K562 (cell line): ENCODE measurements around the gene IL15RA. TPM values are rescaled to one million over a fixed set of nuclear protein-coding genes. Genes with fewer than 3 reads are reported as not detected.

ENCODE experiments used
- ARID2 ChIP-seq: fragments of 450-650 bp; IDR thresholded peaks from 2 replicates; pipeline ENCODE4 v1.6.1; 2017; ENCODE audit warnings: antibody characterized with exemption, mild to moderate bottlenecking
- BCL6 ChIP-seq: fragments of 250-450 bp; sonication (Bioruptor Pico); IDR thresholded peaks from 2 replicates; pipeline ENCODE4 v1.4.0; 2020
- BHLHE40 ChIP-seq: IDR thresholded peaks from 2 replicates; pipeline ENCODE4 v1.6.1; 2011; ENCODE audit warnings: low read length, improper control_type of control experiment
- CAMTA2 ChIP-seq: fragments of 250-450 bp; sonication (Bioruptor Pico); conservative IDR thresholded peaks from 2 replicates; pipeline ENCODE4 v1.5.1; 2022
- CBX8 ChIP-seq: fragments of 200-600 bp; sonication (generic); IDR thresholded peaks from 2 replicates; pipeline ENCODE4 v1.6.1; 2012; ENCODE audit warnings: borderline replicate concordance, mixed run types, low read depth, mild to moderate bottlenecking, moderate library complexity, mixed read lengths, low read length, control low read depth, inconsistent platforms; ENCODE audit not compliant: poor library complexity, severe bottlenecking; ENCODE audit errors: extremely low read depth
- CHD4 ChIP-seq: fragments of 200-600 bp; sonication (generic); IDR thresholded peaks from 3 replicates; pipeline ENCODE4 v1.6.1; 2012; ENCODE audit warnings: low read depth, mild to moderate bottlenecking, mixed read lengths, low read length, inconsistent platforms; ENCODE audit not compliant: insufficient read depth, insufficient replicate concordance, poor library complexity, severe bottlenecking
- KLF1 ChIP-seq: fragments of 450-650 bp; IDR thresholded peaks from 2 replicates; pipeline ENCODE4 v1.6.1; 2016; ENCODE audit warnings: missing genetic modification characterization, missing compliant biosample characterization
- MTA3 ChIP-seq: fragments of 450-650 bp; formaldehyde crosslinking; IDR thresholded peaks from 2 replicates; pipeline ENCODE4 v1.6.1; 2017; ENCODE audit warnings: mild to moderate bottlenecking, borderline replicate concordance
- NR3C1 ChIP-seq: sonication (generic); formaldehyde crosslinking; IDR thresholded peaks from 2 replicates; pipeline ENCODE4 v1.8.1; 2022; ENCODE audit warnings: missing genetic modification reagents
- RFX5 ChIP-seq: IDR thresholded peaks from 2 replicates; pipeline ENCODE4 v1.6.1; 2011; ENCODE audit warnings: low read depth, mild to moderate bottlenecking, improper control_type of control experiment, low read length
- YY1 ChIP-seq, 3 experiments: IDR thresholded peaks; 2 replicates each; pipeline ENCODE4 v1.6.1; 2011; ENCODE audit warnings: low read length in 2 of 3, mild to moderate bottlenecking in 2 of 3, moderate library complexity in 2 of 3, borderline replicate concordance in 1 of 3, control low read depth in 1 of 3, low read depth in 1 of 3; ENCODE audit not compliant: insufficient read depth in 3 of 3, insufficient replicate concordance in 2 of 3, control insufficient read depth in 1 of 3, insufficient read length in 1 of 3; ENCODE audit errors: extremely low read depth in 1 of 3
- polyA plus RNA-seq, 8 experiments: library from polyadenylated mRNA; depleted of rRNA in 4 of 8; stranded (reverse) in 5 of 8; unstranded in 3 of 8; fragments of >200 nt; fragmentation: Nextera tagmentation in 2 of 8; fragmentation: Illumina TruSeq in 1 of 8; extraction: Ambion mirVana in 2 of 8; extraction: Trizol in 1 of 8; gene quantifications; 2 replicates each; pipeline versions ENCODE4 v1.2.1 to v1.2.3, GENCODE V29; 2011 to 2014; ENCODE audit warnings: inconsistent platforms in 1 of 8, missing spikeins in 1 of 8
- total RNA-seq, 7 experiments: library from RNA; depleted of rRNA in 6 of 7; stranded (reverse); fragments of >200 nt in 6 of 7; fragmentation: Illumina TruSeq in 2 of 7; extraction: Trizol in 2 of 7; gene quantifications; 2 replicates each; pipeline versions ENCODE4 v1.2.1 to v1.2.3, GENCODE V29; 2011 to 2021; ENCODE audit warnings: low replicate concordance in 1 of 7
- TF ChIP-seq, protein P1 (sequence below): fragments of 450-650 bp; IDR thresholded peaks from 2 replicates; pipeline ENCODE4 v1.6.1; 2016
- TF ChIP-seq, protein P2 (sequence below): fragments of 250-450 bp; sonication (Bioruptor Pico); IDR thresholded peaks from 2 replicates; pipeline ENCODE4 v1.4.0; 2020; ENCODE audit warnings: mild to moderate bottlenecking
- TF ChIP-seq, protein P3 (sequence below): sonication (generic); formaldehyde crosslinking; IDR thresholded peaks from 2 replicates; pipeline ENCODE4 v1.8.0; 2022; ENCODE audit warnings: mild to moderate bottlenecking, missing genetic modification reagents, borderline replicate concordance
- TF ChIP-seq, protein P4 (sequence below): sonication (generic); formaldehyde crosslinking; IDR thresholded peaks from 2 replicates; pipeline ENCODE4 v1.9.0; 2022; ENCODE audit warnings: mild to moderate bottlenecking, missing genetic modification reagents
- TF ChIP-seq, protein P5 (sequence below): sonication (generic); formaldehyde crosslinking; IDR thresholded peaks from 2 replicates; pipeline ENCODE4 v1.8.0; 2022; ENCODE audit warnings: missing genetic modification reagents, mild to moderate bottlenecking, moderate library complexity, borderline replicate concordance
- TF ChIP-seq, protein P6 (sequence below): fragments of 250-450 bp; sonication (Bioruptor Pico); IDR thresholded peaks from 2 replicates; pipeline ENCODE4 v1.5.0; 2020; ENCODE audit warnings: mild to moderate bottlenecking, borderline replicate concordance

The IL15RA gene
- total and polyA plus RNA-seq, 9 of the 15 experiments (the other 6 are each of a cell fraction or from before 2014, with no cell fraction given), result 1.2 to 11.7 (median 8.0) TPM

DNA sequence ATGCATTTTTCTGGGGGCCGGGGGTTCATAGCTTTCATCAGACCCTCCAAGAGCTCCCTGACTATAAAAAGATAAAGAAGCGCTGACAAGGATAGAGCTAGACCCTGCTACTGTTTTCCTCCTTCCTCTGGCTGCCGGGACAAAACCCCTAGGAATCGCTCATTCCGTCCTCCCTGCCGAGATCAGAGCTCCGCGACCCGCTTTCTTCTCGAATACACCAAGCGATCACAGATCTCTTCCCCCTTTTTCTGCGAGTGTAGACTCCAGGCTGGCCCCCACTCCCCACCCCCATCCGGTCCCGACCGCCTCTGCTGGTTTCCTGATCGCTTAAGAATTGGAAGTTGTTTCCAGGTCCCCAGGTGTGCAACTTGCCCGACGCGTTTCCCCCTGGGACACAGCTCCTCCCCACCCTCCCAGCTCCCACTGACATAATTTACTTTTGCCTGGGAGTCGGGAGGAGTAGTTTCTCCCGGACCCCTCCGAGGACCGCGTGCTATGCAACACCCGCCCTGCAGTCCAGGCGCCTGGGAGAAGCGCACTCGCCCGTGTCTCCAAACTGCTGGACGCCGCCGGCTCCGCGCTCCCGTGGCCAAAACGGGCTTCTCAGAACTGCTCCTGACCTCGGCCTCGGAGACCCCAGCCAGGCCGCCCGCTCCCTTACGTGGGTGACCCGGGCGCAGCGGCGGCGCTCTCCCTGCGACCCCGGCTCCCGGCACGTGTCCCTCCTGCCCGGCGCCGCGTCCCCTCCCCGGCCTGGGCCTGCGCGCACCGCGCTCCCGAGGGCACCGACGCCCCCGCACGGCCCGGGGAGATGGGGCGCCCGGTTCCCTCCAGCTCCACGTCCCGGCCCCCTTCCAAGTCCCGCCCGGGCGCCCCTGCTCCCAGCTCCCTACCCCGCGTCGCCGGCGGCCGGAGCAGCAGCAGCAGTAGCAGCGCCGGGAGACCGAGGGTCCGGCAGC is 552 bp downstream of the IL15RA start (continued):
- TF ChIP-seq, protein P1, sequence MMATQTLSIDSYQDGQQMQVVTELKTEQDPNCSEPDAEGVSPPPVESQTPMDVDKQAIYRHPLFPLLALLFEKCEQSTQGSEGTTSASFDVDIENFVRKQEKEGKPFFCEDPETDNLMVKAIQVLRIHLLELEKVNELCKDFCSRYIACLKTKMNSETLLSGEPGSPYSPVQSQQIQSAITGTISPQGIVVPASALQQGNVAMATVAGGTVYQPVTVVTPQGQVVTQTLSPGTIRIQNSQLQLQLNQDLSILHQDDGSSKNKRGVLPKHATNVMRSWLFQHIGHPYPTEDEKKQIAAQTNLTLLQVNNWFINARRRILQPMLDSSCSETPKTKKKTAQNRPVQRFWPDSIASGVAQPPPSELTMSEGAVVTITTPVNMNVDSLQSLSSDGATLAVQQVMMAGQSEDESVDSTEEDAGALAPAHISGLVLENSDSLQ, result no peak
- TF ChIP-seq ARID2 (no peak), RFX5 (no peak), KLF1 (tag) (no peak), NR3C1 (no peak), BHLHE40 (peak; percentile 49; the same call in 1 of the 2 replicates), CAMTA2 (CRISPR knock-in tag) (no peak), CHD4 (no peak), CBX8 (no peak), BCL6 (CRISPR knock-in tag) (no peak), YY1 (IDR thresholded peaks at IDR 0.05; ENCODE audit: borderline replicate concordance in 1 of 3, control insufficient read depth in 1 of 3, extremely low read depth in 1 of 3, insufficient read depth in 3 of 3, insufficient read length in 1 of 3, insufficient replicate concordance in 2 of 3, low read depth in 1 of 3, low read length in 2 of 3) (peak in 1 of 3 experiments; percentile 2), MTA3 (no peak)
- TF ChIP-seq, protein P2, sequence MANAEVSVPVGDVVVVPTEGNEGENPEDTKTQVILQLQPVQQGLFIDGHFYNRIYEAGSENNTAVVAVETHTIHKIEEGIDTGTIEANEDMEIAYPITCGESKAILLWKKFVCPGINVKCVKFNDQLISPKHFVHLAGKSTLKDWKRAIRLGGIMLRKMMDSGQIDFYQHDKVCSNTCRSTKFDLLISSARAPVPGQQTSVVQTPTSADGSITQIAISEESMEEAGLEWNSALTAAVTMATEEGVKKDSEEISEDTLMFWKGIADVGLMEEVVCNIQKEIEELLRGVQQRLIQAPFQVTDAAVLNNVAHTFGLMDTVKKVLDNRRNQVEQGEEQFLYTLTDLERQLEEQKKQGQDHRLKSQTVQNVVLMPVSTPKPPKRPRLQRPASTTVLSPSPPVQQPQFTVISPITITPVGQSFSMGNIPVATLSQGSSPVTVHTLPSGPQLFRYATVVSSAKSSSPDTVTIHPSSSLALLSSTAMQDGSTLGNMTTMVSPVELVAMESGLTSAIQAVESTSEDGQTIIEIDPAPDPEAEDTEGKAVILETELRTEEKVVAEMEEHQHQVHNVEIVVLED (CRISPR knock-in tag), result no peak
- TF ChIP-seq, protein P3, sequence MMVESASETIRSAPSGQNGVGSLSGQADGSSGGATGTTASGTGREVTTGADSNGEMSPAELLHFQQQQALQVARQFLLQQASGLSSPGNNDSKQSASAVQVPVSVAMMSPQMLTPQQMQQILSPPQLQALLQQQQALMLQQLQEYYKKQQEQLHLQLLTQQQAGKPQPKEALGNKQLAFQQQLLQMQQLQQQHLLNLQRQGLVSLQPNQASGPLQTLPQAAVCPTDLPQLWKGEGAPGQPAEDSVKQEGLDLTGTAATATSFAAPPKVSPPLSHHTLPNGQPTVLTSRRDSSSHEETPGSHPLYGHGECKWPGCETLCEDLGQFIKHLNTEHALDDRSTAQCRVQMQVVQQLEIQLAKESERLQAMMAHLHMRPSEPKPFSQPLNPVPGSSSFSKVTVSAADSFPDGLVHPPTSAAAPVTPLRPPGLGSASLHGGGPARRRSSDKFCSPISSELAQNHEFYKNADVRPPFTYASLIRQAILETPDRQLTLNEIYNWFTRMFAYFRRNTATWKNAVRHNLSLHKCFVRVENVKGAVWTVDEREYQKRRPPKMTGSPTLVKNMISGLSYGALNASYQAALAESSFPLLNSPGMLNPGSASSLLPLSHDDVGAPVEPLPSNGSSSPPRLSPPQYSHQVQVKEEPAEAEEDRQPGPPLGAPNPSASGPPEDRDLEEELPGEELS (CRISPR knock-in tag), result no peak
- TF ChIP-seq, protein P4, sequence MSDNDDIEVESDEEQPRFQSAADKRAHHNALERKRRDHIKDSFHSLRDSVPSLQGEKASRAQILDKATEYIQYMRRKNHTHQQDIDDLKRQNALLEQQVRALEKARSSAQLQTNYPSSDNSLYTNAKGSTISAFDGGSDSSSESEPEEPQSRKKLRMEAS (CRISPR knock-in tag), result peak; percentile 82
- TF ChIP-seq, protein P5, sequence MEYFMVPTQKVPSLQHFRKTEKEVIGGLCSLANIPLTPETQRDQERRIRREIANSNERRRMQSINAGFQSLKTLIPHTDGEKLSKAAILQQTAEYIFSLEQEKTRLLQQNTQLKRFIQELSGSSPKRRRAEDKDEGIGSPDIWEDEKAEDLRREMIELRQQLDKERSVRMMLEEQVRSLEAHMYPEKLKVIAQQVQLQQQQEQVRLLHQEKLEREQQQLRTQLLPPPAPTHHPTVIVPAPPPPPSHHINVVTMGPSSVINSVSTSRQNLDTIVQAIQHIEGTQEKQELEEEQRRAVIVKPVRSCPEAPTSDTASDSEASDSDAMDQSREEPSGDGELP (CRISPR knock-in tag), result no peak
- TF ChIP-seq, protein P6, sequence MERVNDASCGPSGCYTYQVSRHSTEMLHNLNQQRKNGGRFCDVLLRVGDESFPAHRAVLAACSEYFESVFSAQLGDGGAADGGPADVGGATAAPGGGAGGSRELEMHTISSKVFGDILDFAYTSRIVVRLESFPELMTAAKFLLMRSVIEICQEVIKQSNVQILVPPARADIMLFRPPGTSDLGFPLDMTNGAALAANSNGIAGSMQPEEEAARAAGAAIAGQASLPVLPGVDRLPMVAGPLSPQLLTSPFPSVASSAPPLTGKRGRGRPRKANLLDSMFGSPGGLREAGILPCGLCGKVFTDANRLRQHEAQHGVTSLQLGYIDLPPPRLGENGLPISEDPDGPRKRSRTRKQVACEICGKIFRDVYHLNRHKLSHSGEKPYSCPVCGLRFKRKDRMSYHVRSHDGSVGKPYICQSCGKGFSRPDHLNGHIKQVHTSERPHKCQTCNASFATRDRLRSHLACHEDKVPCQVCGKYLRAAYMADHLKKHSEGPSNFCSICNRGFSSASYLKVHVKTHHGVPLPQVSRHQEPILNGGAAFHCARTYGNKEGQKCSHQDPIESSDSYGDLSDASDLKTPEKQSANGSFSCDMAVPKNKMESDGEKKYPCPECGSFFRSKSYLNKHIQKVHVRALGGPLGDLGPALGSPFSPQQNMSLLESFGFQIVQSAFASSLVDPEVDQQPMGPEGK, result no peak
